ENCODE results near the gene PLA2G4A. TPM values are rescaled to one million over a fixed set of nuclear protein-coding genes. Genes with fewer than 3 reads are reported as not detected.

The PLA2G4A gene
- polyA plus RNA-seq, 1 donor from 2014 or later: not detected

DNA sequence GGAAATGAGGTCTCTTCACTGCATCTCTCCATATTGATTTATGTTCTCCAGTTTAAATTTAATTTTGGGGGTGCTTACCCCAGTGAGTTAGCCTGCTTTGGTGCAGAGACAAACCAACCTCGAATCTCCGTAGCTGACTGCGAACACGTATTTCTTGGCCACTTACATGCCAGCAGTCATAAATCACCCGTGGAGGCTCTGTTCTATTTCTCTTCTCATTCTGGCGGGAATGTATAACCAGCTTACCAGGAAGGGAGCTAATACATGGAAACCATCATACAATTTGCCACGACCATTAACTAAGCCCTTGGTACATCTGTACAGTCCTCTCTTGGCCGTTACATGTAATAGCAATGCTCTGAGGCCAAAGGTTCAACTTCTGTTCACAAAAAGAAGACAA, 148.0 kb downstream of the PLA2G4A start:
- no peaks in the 10 kb centered on the region for H3K36me3 ChIP-seq (ENCODE audit: insufficient read depth, low read length)
- H3K79me2 ChIP-seq (replicated peaks; ENCODE audit: insufficient read depth, low read length): no peaks in the 10 kb centered on the region
- H3K9me3 ChIP-seq (ENCODE audit: low read length): no peaks in the 10 kb centered on the region
- no peak overlapping the region for H3K27ac ChIP-seq (ENCODE audit: low read length)
- no peak for TF ChIP-seq SMC3 (conservative IDR thresholded peaks at IDR 0.05; ENCODE audit: poor library complexity)
- no peak for TF ChIP-seq EZH2 (IDR thresholded peaks at IDR 0.05; ENCODE audit: borderline replicate concordance, insufficient read depth, low read length, poor library complexity, severe bottlenecking)
- no peak for TF ChIP-seq CTCF (IDR thresholded peaks at IDR 0.05; ENCODE audit: poor library complexity, severe bottlenecking)
- no peak for TF ChIP-seq TAF1 (IDR thresholded peaks at IDR 0.05; ENCODE audit: low read depth)
- no peaks in the 10 kb centered on the region for H4K20me1 ChIP-seq (ENCODE audit: insufficient read depth)
- no peak overlapping the region for H3K4me2 ChIP-seq (ENCODE audit: low read length)
- H3K4me3 ChIP-seq (ENCODE audit: low read length): no peak overlapping the region
- no peak overlapping the region for H2AFZ ChIP-seq (ENCODE audit: low read depth, low read length)
- H3K27me3 ChIP-seq (ENCODE audit: insufficient read depth, low read depth, low read length): no peaks in the 10 kb centered on the region
- H3K9me2 ChIP-seq (ENCODE audit: insufficient read depth, low read length): no peaks in the 10 kb centered on the region
- H3F3A ChIP-seq (ENCODE audit: insufficient read depth, low read length, poor library complexity, severe bottlenecking): no peaks in the 10 kb centered on the region
- no peak overlapping the region for H3K9ac ChIP-seq (ENCODE audit: low read length)

GRCh38 chr1:186977266-186977957, 148.7 kb downstream of the PLA2G4A start:
- no peaks in the 10 kb centered on the region for H3K36me3 ChIP-seq (ENCODE audit: insufficient read depth, low read length)
- H3K79me2 ChIP-seq (replicated peaks; ENCODE audit: insufficient read depth, low read length): no peaks in the 10 kb centered on the region
- no peaks in the 10 kb centered on the region for H3K9me3 ChIP-seq (ENCODE audit: low read length)
- no peaks in the 10 kb centered on the region for H3K9me2 ChIP-seq (ENCODE audit: insufficient read depth, low read length)
- no peak overlapping the region for H3K4me3 ChIP-seq (ENCODE audit: low read length)
- no peak overlapping the region for H3K9ac ChIP-seq (ENCODE audit: low read length)
- TF ChIP-seq SMC3 (conservative IDR thresholded peaks at IDR 0.05; ENCODE audit: poor library complexity): no peak
- no peak for TF ChIP-seq RAD21 (conservative IDR thresholded peaks at IDR 0.05)
- TF ChIP-seq POLR2AphosphoS5 (IDR thresholded peaks at IDR 0.05): no peak
- TF ChIP-seq EZH2 (IDR thresholded peaks at IDR 0.05; ENCODE audit: borderline replicate concordance, insufficient read depth, low read length, poor library complexity, severe bottlenecking): no peak
- TF ChIP-seq EP300 (conservative IDR thresholded peaks at IDR 0.05; ENCODE audit: poor library complexity, severe bottlenecking): no peak
- no peak for TF ChIP-seq TAF1 (IDR thresholded peaks at IDR 0.05; ENCODE audit: low read depth)
- TF ChIP-seq CTCF (IDR thresholded peaks at IDR 0.05; ENCODE audit: poor library complexity, severe bottlenecking): no peak
- no peak for TF ChIP-seq MXI1 (conservative IDR thresholded peaks at IDR 0.05; ENCODE audit: poor library complexity, severe bottlenecking)
- TF ChIP-seq, protein P1, sequence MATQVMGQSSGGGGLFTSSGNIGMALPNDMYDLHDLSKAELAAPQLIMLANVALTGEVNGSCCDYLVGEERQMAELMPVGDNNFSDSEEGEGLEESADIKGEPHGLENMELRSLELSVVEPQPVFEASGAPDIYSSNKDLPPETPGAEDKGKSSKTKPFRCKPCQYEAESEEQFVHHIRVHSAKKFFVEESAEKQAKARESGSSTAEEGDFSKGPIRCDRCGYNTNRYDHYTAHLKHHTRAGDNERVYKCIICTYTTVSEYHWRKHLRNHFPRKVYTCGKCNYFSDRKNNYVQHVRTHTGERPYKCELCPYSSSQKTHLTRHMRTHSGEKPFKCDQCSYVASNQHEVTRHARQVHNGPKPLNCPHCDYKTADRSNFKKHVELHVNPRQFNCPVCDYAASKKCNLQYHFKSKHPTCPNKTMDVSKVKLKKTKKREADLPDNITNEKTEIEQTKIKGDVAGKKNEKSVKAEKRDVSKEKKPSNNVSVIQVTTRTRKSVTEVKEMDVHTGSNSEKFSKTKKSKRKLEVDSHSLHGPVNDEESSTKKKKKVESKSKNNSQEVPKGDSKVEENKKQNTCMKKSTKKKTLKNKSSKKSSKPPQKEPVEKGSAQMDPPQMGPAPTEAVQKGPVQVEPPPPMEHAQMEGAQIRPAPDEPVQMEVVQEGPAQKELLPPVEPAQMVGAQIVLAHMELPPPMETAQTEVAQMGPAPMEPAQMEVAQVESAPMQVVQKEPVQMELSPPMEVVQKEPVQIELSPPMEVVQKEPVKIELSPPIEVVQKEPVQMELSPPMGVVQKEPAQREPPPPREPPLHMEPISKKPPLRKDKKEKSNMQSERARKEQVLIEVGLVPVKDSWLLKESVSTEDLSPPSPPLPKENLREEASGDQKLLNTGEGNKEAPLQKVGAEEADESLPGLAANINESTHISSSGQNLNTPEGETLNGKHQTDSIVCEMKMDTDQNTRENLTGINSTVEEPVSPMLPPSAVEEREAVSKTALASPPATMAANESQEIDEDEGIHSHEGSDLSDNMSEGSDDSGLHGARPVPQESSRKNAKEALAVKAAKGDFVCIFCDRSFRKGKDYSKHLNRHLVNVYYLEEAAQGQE (IDR thresholded peaks at IDR 0.05; ENCODE audit: borderline replicate concordance): no peak
- no peak overlapping the region for H3K4me2 ChIP-seq (ENCODE audit: low read length)
- H3F3A ChIP-seq (ENCODE audit: insufficient read depth, low read length, poor library complexity, severe bottlenecking): no peaks in the 10 kb centered on the region
- H2AFZ ChIP-seq (ENCODE audit: low read depth, low read length): no peak overlapping the region
- H3K27me3 ChIP-seq (ENCODE audit: insufficient read depth, low read depth, low read length): no peaks in the 10 kb centered on the region
- H4K20me1 ChIP-seq (ENCODE audit: insufficient read depth): no peaks in the 10 kb centered on the region
- H3K27ac ChIP-seq (ENCODE audit: low read length): no peak overlapping the region

Measured in neural cell (in vitro differentiated cells).